SK-N-SH (cell line): Measurements from ENCODE around the gene ANGPTL4. TPM values are rescaled to one million over a fixed set of nuclear protein-coding genes. Genes with fewer than 3 reads are reported as not detected.

ENCODE experiments used
- CTCF ChIA-PET: fragments of 300-600, 350-600 bp; formaldehyde crosslinking; extraction: SDS; loops from one replicate; lab custom pipeline; 2021; lab: Yijun Ruan, JAX
- POLR2A ChIA-PET: fragments of 350-600 bp; sonication (Branson Sonifier 250); formaldehyde crosslinking; extraction: SDS; loops from one replicate; lab custom pipeline; 2020; ENCODE audit warnings: antibody characterized with exemption, inconsistent platforms; lab: Yijun Ruan, JAX
- DNase-seq: peaks from one replicate; pipeline ENCODE4 v3.0.0; 2012
- H2AFZ ChIP-seq: fragments of 200-600 bp; sonication (generic); 2 replicates; pipeline ENCODE4 v1.8.1; 2016; ENCODE audit warnings: antibody characterized with exemption, mild to moderate bottlenecking, low read depth
- H3F3A ChIP-seq: fragments of 200-600 bp; sonication (generic); replicated peaks from 2 replicates; pipeline ENCODE3; 2016; ENCODE audit warnings: antibody characterized with exemption, mild to moderate bottlenecking; ENCODE audit not compliant: insufficient read depth
- H3K27ac ChIP-seq, 2 experiments: fragments of 200-500 bp in 1 of 2; fragments of 200-600 bp in 1 of 2; sonication (Bioruptor generic) in 1 of 2; sonication (generic), shearing (Covaris generic) in 1 of 2; 2 replicates each; pipeline versions ENCODE4 v1.5.1 to v1.6.1; 2014 to 2016; ENCODE audit warnings: low read depth in 2 of 2, inconsistent platforms in 1 of 2, low read length in 1 of 2, mild to moderate bottlenecking in 1 of 2, mixed read lengths in 1 of 2
- H3K27me3 ChIP-seq: fragments of 200-600 bp; sonication (generic), shearing (Covaris generic); 2 replicates; pipeline ENCODE4 v1.6.1; 2016; ENCODE audit warnings: mixed run types; ENCODE audit not compliant: insufficient read depth
- H3K36me3 ChIP-seq, 2 experiments: fragments of 200-500 bp in 1 of 2; fragments of 200-600 bp in 1 of 2; sonication (Bioruptor generic) in 1 of 2; sonication (generic) in 1 of 2; replicated peaks in 1 of 2; 2 replicates each; pipeline versions ENCODE3 to v1.5.1; 2014 to 2016; ENCODE audit warnings: low read length in 1 of 2, mild to moderate bottlenecking in 1 of 2; ENCODE audit not compliant: insufficient read depth in 2 of 2, control insufficient read depth in 1 of 2
- H3K4me1 ChIP-seq, 2 experiments: fragments of 200-500 bp in 1 of 2; fragments of 200-600 bp in 1 of 2; sonication (Bioruptor generic) in 1 of 2; sonication (generic), shearing (Covaris generic) in 1 of 2; 2 replicates each; pipeline versions ENCODE4 v1.5.1 to v1.6.1; 2014 to 2016; ENCODE audit warnings: low read depth in 1 of 2, low read length in 1 of 2, mixed run types in 1 of 2; ENCODE audit not compliant: insufficient read depth in 2 of 2, control insufficient read depth in 1 of 2
- H3K4me2 ChIP-seq: fragments of 200-600 bp; sonication (generic), shearing (Covaris generic); 2 replicates; pipeline ENCODE4 v1.6.1; 2017; ENCODE audit warnings: mixed run types
- H3K4me3 ChIP-seq, 2 experiments: fragments of 200-500 bp in 1 of 2; fragments of 200-600 bp in 1 of 2; sonication (Bioruptor generic) in 1 of 2; sonication (generic), shearing (Covaris generic) in 1 of 2; 2 replicates each; pipeline versions ENCODE4 v1.5.1 to v1.8.1; 2014 to 2016; ENCODE audit warnings: low read depth in 2 of 2, inconsistent platforms in 1 of 2, low read length in 1 of 2, mild to moderate bottlenecking in 1 of 2, mixed read lengths in 1 of 2, moderate library complexity in 1 of 2
- H3K79me2 ChIP-seq: fragments of 200-600 bp; sonication (generic); 2 replicates; pipeline ENCODE4 v1.8.1; 2017; ENCODE audit warnings: mild to moderate bottlenecking; ENCODE audit not compliant: insufficient read depth
- H3K9ac ChIP-seq: fragments of 200-600 bp; sonication (generic); 2 replicates; pipeline ENCODE4 v1.6.1; 2017; ENCODE audit warnings: mixed run types
- H3K9me2 ChIP-seq: fragments of 200-600 bp; sonication (generic); 2 replicates; pipeline ENCODE4 v1.6.1; 2017; ENCODE audit warnings: mixed run types
- H3K9me3 ChIP-seq: fragments of 200-600 bp; sonication (generic); 2 replicates; pipeline ENCODE4 v1.6.1; 2017; ENCODE audit warnings: mixed run types, mild to moderate bottlenecking, moderate library complexity
- H4K20me1 ChIP-seq: fragments of 200-600 bp; sonication (generic); 2 replicates; pipeline ENCODE4 v1.6.1; 2017; ENCODE audit warnings: mild to moderate bottlenecking, mixed run types; ENCODE audit not compliant: insufficient read depth
- FOXM1 ChIP-seq: IDR thresholded peaks from 2 replicates; pipeline ENCODE4 v1.4.0; 2012; ENCODE audit warnings: low read depth, mild to moderate bottlenecking
- MXI1 ChIP-seq: IDR thresholded peaks from 2 replicates; pipeline ENCODE4 v1.6.1; 2012; ENCODE audit warnings: mild to moderate bottlenecking, low read depth, low read length, improper control_type of control experiment
- POLR2AphosphoS5 ChIP-seq: IDR thresholded peaks from 2 replicates; pipeline ENCODE4 v1.6.1; 2012; ENCODE audit warnings: low read depth, low read length
- RAD21 ChIP-seq: IDR thresholded peaks from 2 replicates; pipeline ENCODE4 v1.6.1; 2012; ENCODE audit warnings: mild to moderate bottlenecking, low read length
- RCOR1 ChIP-seq: fragments of 150-350 bp; IDR thresholded peaks from 2 replicates; pipeline ENCODE4 v1.6.1; 2017; ENCODE audit warnings: antibody characterized with exemption, low read length
- RFX5 ChIP-seq: IDR thresholded peaks from 2 replicates; pipeline ENCODE4 v1.6.1; 2012; ENCODE audit warnings: mild to moderate bottlenecking, improper control_type of control experiment, low read length
- RXRA ChIP-seq: IDR thresholded peaks from 2 replicates; pipeline ENCODE4 v1.4.0; 2012; ENCODE audit warnings: low read depth, mild to moderate bottlenecking, borderline replicate concordance
- SIN3A ChIP-seq: IDR thresholded peaks from 2 replicates; pipeline ENCODE4 v1.6.1; 2012; ENCODE audit warnings: low read depth, mild to moderate bottlenecking, low read length, moderate library complexity, borderline replicate concordance
- SMC3 ChIP-seq: IDR thresholded peaks from 2 replicates; pipeline ENCODE4 v1.6.1; 2012; ENCODE audit warnings: low read depth, low read length, improper control_type of control experiment
- TAF1 ChIP-seq: IDR thresholded peaks from 2 replicates; pipeline ENCODE4 v1.6.1; 2012; ENCODE audit warnings: low read depth, mild to moderate bottlenecking, low read length, moderate library complexity, borderline replicate concordance
- TCF12 ChIP-seq: IDR thresholded peaks from 2 replicates; pipeline ENCODE4 v1.4.0; 2012
- YY1 ChIP-seq: IDR thresholded peaks from 2 replicates; pipeline ENCODE4 v1.4.0; 2012; ENCODE audit warnings: low read depth, mild to moderate bottlenecking
- WGBS: methylation state at CpG from one replicate; pipeline ENCODE4 v1.1.6; 2017; ENCODE audit warnings: low lambda C conversion rate; 5-methylcytosine and 5-hydroxymethylcytosine counted together
- polyA plus RNA-seq, 3 experiments: library from polyadenylated mRNA; depleted of rRNA; stranded (reverse); fragments of >200 nt; gene quantifications; 2 replicates each; pipeline ENCODE4 v1.2.3, GENCODE V29; 2012
- TF ChIP-seq, protein P1 (sequence below): fragments of 200-600 bp; sonication (generic); IDR thresholded peaks from 2 replicates; pipeline ENCODE4 v1.6.1; 2017; ENCODE audit warnings: antibody characterized with exemption, mild to moderate bottlenecking, moderate library complexity
- TF ChIP-seq, protein P2 (sequence below): IDR thresholded peaks from 2 replicates; pipeline ENCODE4 v1.4.0; 2012; ENCODE audit warnings: low read depth, borderline replicate concordance
- TF ChIP-seq, protein P3 (sequence below): IDR thresholded peaks from 2 replicates; pipeline ENCODE4 v1.4.0; 2012; ENCODE audit warnings: low read depth, borderline replicate concordance
- TF ChIP-seq, protein P4 (sequence below): IDR thresholded peaks from 2 replicates; pipeline ENCODE4; 2012

Gene ANGPTL4
- polyA plus RNA-seq, 1 of the 3 experiments (the other 2 are of a cell fraction) = 62.5 TPM

DNA sequence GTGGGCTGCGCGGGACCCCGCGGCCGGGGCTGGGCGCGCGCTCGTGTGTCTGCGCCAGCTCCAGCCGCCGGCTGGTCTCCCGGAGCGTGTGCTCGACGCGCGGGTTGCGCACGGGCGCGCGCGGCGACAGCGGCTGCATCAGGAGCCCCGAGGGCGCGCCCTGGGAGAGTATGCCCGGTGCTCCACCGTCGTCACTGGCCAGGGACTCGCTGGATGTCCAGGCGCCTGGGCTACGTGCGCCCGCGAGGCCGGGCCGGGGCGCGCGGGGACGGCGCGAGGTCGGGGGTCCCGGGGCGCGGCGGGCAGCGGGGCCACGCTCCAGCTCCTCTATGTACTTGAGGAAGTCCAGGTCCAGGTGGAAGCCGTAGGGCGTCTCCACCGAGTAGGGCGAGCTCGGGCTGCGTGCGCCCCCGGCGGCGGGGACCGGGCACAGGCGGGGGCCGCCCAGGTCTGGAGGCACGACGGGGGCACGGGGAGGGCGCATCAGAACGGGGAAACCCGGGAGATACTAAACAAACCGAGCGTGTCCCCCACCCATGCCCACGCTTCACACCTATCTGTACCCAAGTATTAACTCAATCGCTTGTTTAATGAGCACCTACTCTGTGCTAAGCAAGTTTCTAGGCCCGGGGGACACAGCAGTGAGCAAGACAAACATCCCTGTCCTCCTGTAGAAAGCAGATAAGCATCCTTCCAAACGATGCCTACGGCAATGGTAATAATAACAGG is 28.4 kb upstream of the ANGPTL4 start:
- Histone ChIP-seq H2AFZ (no peak overlapping the region), H3K9me2 (no peaks in the 10 kb centered on the region), H4K20me1 (no peaks in the 10 kb centered on the region), H3F3A (no peaks in the 10 kb centered on the region), H3K79me2 (no peaks in the 10 kb centered on the region), H3K4me1 (no peaks in the 10 kb centered on the region; a peak in 1 of 4 replicates), H3K9ac (no peak overlapping the region), H3K36me3 (no peaks in the 10 kb centered on the region), H3K27me3 (peaks cover 47% of the 10 kb centered on the region), H3K4me3 (peak overlapping the region; percentile 37 to 39; a peak in 3 of 4 replicates), H3K27ac (no peak overlapping the region), H3K9me3 (no peaks in the 10 kb centered on the region), H3K4me2 (no peak overlapping the region)
- TF ChIP-seq, protein P1, sequence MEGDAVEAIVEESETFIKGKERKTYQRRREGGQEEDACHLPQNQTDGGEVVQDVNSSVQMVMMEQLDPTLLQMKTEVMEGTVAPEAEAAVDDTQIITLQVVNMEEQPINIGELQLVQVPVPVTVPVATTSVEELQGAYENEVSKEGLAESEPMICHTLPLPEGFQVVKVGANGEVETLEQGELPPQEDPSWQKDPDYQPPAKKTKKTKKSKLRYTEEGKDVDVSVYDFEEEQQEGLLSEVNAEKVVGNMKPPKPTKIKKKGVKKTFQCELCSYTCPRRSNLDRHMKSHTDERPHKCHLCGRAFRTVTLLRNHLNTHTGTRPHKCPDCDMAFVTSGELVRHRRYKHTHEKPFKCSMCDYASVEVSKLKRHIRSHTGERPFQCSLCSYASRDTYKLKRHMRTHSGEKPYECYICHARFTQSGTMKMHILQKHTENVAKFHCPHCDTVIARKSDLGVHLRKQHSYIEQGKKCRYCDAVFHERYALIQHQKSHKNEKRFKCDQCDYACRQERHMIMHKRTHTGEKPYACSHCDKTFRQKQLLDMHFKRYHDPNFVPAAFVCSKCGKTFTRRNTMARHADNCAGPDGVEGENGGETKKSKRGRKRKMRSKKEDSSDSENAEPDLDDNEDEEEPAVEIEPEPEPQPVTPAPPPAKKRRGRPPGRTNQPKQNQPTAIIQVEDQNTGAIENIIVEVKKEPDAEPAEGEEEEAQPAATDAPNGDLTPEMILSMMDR = peak; percentile 29
- TF ChIP-seq, protein P2, sequence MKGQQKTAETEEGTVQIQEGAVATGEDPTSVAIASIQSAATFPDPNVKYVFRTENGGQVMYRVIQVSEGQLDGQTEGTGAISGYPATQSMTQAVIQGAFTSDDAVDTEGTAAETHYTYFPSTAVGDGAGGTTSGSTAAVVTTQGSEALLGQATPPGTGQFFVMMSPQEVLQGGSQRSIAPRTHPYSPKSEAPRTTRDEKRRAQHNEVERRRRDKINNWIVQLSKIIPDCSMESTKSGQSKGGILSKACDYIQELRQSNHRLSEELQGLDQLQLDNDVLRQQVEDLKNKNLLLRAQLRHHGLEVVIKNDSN = no peak
- WGBS = 7% methylated on average over 11 of the region's 79 CpGs
- ChIA-PET CTCF (interaction anchor here (0.8 to 4.0 kb wide), 10 partner anchors 12 to 179 kb away, joined by 3 to 27 read pairs (median 4); partner anchors contain the start of genes NDUFA7, RPS28 and ZNF414), POLR2A (interaction anchor here (0.6 to 1.3 kb wide), 3 partner anchors 14 to 641 kb away, joined by 3 to 5 read pairs (median 4); partner anchors contain the start of genes NDUFA7, RPS28 and ZNF414)
- peak; percentile 61 for DNase-seq

DNA sequence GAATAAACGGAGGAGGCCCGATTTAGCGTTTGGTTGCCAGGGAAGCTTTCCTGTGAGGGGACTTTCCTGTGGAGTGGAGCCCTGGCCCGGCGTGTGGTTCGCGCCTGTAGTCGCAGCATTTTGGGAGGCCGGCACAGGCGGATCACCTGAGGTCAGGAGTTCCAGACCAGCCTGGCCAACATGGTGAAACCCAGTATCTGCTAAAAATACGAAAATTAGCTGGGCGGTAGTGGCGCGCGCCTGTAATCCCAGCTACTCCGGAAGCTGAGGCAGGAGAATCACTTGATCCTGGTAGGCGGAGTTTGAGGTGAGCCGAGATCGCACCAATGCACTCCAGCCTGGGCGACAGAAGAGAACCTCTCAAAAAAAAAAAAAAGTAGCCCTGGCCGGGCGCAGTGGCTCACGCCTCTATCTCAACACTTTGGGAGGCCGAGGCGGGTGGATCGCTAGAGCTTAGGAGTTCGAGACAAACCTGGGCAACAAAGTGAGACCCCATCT is 27.8 kb upstream of the ANGPTL4 start:
- Histone ChIP-seq H3K9me3 (no peaks in the 10 kb centered on the region), H3K4me2 (no peak overlapping the region), H3K27ac (no peak overlapping the region), H3F3A (no peaks in the 10 kb centered on the region), H4K20me1 (no peaks in the 10 kb centered on the region), H3K79me2 (no peaks in the 10 kb centered on the region), H3K9ac (no peak overlapping the region), H3K4me3 (no peak overlapping the region), H3K27me3 (peaks cover 47% of the 10 kb centered on the region), H3K36me3 (no peaks in the 10 kb centered on the region), H2AFZ (no peak overlapping the region), H3K4me1 (no peaks in the 10 kb centered on the region; a peak in 1 of 4 replicates), H3K9me2 (no peaks in the 10 kb centered on the region)
- 28% methylated on average over 21 of the region's 27 CpGs for WGBS
- no peak for DNase-seq
- ChIA-PET POLR2A (no interaction called here), CTCF (interaction anchor here (0.9 to 4.0 kb wide), 7 partner anchors 12 to 178 kb away, joined by 3 to 27 read pairs (median 3); partner anchors contain the start of genes NDUFA7, RPS28 and ZNF414)
- TF ChIP-seq POLR2AphosphoS5 (no peak), RFX5 (no peak), SMC3 (no peak), YY1 (no peak), RAD21 (no peak), FOXM1 (no peak), RCOR1 (no peak), TAF1 (no peak), RXRA (no peak), TCF12 (no peak), SIN3A (no peak), MXI1 (no peak)
- TF ChIP-seq, protein P3, sequence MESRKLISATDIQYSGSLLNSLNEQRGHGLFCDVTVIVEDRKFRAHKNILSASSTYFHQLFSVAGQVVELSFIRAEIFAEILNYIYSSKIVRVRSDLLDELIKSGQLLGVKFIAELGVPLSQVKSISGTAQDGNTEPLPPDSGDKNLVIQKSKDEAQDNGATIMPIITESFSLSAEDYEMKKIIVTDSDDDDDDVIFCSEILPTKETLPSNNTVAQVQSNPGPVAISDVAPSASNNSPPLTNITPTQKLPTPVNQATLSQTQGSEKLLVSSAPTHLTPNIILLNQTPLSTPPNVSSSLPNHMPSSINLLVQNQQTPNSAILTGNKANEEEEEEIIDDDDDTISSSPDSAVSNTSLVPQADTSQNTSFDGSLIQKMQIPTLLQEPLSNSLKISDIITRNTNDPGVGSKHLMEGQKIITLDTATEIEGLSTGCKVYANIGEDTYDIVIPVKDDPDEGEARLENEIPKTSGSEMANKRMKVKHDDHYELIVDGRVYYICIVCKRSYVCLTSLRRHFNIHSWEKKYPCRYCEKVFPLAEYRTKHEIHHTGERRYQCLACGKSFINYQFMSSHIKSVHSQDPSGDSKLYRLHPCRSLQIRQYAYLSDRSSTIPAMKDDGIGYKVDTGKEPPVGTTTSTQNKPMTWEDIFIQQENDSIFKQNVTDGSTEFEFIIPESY = no peak
- TF ChIP-seq, protein P4, sequence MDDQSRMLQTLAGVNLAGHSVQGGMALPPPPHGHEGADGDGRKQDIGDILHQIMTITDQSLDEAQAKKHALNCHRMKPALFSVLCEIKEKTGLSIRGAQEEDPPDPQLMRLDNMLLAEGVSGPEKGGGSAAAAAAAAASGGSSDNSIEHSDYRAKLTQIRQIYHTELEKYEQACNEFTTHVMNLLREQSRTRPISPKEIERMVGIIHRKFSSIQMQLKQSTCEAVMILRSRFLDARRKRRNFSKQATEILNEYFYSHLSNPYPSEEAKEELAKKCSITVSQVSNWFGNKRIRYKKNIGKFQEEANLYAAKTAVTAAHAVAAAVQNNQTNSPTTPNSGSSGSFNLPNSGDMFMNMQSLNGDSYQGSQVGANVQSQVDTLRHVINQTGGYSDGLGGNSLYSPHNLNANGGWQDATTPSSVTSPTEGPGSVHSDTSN = no peak
- TF ChIP-seq, protein P2 = no peak
- TF ChIP-seq, protein P1 = no peak
